HG02678 (cell line): ENCODE measurements around the gene ENTPD8.
A peak's percentile ranks its signal among the peaks of the same experiment; 100 is the strongest.

Source experiments
- ATAC-seq: cut with Tn5 transposase; IDR thresholded peaks from one replicate; pipeline ENCODE4 v1.9.1; 2021; ENCODE audit warnings: mild to moderate bottlenecking, moderate library complexity; ENCODE audit not compliant: unreplicated experiment

Gene ENTPD8

DNA sequence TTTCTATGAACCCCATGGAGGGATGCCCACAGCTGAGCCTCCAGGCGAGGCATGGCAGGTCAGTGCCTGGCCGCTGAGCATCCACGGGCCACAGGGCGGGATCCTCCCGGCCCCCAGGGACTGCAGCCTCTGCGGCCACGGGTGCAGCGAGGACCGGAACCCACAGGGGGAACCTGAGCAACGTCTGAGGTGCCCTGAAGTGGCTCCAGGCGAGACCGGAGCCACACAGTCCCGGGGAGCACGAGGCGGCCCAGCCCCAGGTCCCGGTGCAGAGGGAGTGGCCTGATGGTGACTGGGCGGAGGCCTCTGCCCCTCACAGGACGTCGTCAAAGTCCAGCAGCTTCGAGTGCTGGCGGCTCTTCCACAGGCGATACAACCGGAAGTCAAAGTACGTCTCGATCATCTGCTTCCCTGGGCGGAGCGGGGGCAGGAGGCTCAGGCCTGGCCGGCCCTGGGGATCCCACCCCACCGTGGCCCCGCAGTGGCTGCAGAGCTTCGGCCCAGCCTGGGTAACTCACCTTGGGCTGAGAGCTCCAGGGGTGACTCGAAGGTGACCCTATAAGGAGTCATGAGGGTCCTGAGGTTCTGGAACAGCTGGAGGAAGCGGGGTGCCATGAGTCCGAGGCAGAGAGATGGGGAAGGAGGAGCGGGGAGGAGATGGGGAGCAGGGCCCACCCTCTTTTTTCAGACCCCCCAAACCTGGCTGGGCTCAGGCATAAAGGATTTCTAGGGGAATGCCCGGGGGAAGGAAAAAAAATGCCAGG lies 8.1 kb upstream of the ENTPD8 start:
- no peak for ATAC-seq

DNA sequence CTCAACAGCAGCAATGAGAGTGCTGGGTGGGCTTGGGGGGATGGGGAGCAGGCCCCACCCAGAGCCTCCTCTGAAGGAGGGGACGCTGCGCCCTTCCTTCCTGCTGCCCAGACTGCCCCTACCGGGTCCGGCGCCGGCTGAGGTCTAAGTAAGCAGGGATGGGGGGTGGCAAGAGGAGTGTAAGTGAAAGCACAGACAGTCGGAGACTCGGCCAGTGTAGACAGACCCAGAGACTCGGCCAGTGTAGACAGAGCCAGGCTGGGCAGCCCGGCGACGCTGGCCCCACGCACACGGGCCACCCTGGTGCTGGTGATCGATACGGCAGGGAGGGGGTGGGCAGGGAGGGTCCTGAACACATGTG lies 7.4 kb upstream of the ENTPD8 start:
- ATAC-seq = no peak

DNA sequence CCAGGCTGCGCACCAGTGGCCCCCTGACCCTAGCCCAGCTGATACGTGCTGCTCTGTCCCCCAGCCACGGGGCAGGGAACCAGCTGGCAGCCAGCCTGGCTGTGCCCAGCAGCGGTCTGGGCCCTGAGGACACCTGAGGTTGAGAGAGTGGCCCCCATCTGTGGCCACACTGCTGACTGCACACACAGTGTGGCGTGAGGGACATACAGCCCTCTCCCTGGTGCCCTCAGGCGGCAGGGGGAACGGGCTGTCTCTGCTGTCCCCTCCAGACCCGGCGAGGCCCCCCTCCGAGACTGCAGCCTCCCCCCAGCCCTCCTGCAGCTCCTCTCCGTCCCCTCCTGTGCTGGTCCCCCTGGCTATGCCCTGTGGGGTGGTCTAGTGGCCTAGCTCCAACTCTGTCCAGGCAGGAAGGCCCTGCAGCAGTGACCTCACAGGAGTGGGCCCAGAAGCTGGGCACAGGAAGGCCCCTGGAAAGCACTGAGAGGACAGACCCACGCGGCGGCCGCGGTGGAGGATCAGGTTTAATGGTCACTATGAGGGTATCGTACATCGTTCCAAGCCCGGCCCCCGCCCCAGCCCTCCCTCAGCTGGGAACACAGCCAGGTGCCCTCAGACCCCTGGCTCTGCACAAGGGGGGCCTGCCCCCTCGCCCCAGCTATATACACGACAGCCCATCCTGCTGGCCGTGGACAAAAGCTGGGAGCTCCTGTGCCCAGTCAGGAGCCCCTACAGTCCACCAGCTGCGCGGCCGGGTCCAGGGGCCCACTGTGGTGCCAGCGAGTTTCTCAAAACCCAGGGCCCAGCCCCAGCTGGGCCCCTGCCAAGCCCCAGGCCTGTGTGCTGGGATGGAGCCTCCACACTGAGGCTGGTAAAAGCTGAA lies 6.8 kb upstream of the ENTPD8 start:
- no peak for ATAC-seq

DNA sequence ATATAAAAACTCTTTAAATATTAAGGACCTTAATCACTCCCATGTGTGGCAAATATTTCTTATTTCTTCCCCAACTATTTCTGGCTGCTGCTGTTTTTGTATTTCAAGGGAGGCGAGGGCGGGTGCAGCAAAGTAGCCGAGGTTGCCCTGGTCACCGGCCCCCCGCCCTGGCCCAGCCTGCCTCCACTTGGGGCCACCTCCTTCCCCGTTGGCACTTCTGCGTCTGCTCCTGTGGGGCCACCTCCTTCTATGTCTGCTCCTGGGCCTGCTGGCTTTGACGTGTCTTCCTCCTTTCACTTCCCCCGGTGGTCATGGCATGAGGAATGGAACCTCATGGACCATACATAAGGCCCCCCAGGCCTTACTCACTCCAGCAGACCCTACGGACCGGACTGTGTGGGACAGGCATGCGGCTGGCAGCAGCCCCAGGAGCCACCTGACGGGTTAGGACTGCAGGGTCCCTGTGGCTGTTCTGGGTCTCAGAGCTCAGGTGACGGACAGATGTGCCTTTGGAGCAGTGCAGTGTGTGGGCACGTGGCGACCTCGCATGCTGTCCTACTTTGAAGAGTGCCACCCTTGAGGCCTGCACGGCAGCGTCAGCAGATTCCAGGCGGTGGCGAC lies 5.8 kb upstream of the ENTPD8 start:
- no peak for ATAC-seq

DNA sequence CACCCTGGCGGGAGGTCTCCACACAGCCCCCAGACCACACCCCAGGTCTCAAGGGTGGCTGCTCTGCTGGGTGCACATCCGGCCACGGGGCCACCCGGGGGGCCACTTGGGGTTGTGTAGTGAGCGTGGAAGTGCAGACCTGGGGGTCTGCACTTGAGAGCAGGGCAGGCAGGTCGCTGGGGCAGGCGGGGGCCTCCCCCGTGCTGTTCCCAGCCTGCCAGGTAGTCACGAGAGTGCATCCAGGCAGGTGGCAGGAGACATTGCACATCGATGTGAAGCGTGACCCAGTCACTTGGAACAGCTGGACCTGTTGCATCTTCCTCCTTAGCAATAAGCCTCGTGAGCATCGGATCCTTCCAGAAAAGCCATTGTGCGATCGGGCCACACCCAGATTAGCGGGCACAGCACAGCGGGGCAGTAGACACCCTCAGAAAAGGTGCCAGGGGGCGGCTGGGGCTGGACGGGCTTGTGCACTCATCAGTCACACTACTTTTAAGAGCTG lies 4.8 kb upstream of the ENTPD8 start:
- no peak for ATAC-seq

DNA sequence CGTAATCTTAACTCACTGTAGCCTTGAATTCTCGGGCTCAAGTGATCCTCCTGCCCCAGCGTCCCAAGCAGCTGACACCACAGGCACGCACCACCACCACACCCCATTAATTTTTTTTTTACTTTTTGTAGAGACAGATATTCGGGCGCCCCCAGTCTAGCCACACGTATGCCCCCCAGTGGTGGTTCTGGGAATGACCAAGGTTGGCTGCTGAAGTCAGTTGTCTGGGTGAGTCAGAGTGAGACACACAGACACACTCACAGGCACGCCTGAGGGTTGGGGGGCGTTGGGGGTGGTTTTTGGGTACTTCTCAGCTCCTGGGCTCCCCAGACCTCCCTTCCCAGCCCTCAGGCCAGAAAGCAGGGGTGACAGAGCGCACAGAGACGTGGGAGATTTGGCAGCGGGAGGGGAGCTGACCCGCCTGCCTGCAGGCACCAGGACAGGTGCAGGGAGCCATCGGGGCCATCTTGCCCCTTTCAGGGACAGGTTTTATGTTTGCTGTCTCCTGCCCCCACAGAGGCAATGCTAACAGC lies 4.2 kb upstream of the ENTPD8 start:
- peak; percentile 51 for ATAC-seq

DNA sequence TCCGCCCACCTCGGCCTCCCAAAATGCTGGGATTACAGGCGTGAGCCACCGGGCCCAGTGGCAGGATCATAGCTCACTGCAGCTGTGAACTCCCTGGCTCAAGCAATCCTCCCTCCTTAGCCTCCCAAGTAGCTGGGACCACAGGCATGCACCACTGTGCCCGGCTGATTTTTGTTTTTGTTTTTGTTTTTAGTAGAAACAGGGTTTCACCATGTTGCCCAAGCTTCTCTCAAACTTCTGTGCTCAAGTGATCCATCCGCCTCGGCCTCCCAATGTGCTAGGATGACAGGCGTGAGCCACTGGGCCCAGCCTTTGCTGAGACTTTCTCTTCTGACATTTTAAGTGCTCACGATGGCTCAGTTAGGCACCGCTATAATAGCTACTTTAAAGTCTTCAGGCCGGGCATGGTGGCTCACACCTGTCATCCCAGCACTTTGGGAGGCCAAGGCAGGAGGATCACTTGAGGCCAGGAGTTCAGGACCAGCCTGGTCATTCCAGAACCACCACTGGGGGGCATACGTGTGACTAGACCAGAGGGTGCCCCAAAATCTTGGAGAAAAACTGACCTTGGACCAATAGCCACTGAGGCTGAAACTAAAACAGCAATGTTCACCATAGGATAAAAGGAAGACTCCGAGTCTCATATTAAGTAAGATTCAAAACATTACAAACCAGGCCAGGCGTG lies 3.1 kb upstream of the ENTPD8 start:
- ATAC-seq = no peak

DNA sequence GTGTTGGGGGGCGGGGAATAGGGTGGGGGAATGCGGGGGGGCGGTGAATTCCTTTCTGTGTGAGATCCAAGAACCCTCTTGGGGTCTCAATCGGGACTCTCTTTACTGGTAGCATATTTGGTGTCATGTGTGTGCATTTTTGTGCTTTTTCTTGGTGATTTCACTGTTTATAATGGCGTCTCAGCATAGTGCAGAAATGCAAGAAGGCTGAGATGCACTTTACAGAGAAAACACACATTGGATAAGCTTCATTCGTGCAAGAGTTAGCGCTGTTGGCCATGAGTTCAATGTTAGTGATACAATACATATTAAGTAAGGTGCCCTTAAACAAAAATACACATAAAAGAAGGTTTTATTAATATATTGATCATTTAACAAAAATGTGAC lies 771 bp upstream of the ENTPD8 start:
- no peak for ATAC-seq

DNA sequence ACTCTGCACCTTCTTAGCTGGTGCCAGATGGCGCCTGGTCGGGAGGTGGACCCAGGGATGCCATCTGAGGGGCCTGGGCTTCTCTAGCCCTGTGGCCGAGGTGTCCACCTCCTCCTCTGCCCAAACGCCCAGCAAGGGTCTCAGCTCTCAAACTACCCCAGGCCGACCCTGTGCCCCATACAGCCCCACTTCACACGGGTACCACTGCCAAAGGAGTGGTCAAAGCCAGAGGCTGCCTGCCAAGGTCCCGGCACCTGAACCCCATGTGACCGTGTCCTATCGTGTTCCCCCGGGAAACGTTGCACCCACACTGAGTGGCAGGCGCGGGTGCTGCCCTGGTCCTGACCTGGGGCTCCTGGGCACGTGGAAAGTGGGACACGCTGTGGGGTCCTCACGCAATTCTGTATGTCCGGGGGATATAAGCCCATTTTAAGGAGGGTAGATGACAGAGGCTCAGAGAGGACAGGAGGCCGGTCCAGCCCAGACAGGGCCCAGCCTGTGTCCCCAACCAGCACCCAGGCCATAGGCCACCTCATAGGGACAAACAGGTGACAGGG lies 1.9 kb downstream of the ENTPD8 start:
- no peak for ATAC-seq

DNA sequence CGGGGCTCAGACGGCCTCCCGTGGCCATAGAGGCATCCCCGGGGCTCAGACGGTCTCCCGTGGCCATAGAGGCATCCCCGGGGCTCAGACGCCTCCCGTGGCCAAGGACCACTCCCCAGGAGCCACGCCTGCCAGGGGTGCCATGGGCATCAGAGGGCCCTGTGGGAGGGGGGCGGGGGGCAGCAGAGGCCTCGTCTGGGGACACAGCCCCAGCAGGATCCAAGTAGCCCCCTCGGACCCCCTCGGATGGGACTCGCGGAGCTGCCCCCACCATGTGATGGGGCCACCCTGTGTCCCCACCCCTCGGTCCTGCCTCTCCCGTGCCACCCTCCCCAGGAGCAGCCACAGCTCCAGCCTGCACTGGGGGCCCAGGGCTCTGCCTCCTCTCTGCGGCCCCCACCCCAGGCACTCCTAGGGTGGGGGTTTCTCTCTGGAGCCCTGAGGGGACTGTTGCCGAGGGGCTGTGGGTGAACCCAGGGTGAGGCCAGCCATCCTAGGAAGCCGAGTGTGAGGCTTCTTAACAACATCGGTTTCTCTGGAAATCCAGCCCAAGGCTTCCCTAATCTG lies 2.5 kb downstream of the ENTPD8 start:
- no peak for ATAC-seq

DNA sequence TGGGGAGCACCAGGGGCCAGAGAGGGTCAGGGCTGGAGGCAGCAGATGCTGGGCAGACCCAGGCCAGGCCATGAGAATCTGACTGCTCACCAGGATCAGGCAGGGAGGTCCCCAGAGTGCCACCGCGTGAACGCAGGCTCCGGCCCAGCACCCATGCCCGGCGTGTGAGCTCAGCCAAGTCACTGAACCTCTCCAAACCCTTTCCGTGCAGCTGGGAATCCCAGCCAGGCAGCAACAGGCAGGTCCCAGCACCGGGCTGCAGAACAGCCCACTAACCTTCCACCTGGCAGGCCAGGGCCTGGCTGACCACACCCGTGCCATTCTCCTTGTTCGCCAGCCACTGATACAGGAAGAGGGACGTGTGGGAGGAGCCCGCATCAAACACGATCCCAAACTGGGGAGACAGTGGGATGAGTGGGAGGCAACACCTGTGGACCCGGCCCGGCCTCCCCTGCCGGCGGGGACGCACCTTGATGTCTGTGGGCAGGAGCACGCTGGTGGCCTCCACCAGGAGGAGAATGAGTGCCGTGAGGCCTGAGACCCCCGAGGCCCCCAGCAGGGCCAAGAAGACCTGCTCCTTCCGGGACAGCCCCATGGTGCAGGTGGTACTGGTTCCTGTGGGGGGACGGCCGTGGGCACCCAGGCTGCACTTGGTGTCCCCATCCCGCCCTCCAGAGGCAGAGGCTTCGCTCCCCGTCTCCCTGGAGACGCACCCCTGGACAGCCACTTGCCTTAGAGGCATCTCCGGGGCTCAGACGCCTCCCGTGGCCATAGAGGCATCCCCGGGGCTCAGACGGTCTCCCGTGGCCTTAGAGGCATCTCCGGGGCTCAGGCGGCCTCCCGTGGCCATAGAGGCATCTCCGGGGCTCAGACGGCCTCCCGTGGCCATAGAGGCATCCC lies 3.2 kb downstream of the ENTPD8 start:
- ATAC-seq = no peak

DNA sequence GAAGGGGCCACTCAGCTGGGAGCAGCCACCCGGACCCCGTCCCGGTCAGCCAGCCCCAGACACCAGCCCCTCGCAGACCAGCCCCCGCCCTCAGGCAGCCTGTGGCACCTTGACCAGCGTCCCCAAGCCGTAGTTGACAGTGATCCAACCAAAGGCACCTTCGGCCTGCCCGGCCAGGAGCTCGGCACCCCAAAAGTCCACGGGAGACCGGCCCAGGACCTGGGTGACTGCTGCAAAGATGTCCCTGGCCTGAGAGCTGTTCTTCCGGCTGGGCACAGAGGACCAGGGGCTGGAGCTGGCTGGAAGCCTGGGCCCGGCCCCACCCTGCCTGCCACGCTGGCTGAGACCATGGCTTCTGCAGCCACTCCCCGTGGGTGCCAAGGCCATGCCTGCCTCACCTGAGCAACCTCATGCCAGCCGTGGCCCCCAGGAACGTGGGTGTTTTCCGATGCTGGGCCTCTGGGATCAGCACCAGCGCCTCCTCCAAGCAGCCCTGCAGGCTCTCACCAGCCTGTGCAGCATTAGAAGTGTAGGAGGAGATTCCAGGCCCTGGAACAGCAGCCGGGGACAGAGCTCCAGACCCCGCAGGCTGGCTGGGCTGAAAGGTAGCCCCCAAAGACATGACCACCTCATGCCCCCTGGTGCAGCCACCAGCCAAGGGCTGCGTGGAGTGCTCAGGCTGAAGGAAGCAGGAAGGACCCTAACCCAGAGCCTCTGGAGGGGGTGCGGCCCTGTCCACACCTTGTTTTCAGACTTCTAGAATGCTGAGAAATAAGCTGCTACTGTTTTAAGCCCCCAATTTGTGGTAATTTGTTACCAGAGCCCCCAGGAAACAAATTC lies 4.2 kb downstream of the ENTPD8 start:
- no peak for ATAC-seq

DNA sequence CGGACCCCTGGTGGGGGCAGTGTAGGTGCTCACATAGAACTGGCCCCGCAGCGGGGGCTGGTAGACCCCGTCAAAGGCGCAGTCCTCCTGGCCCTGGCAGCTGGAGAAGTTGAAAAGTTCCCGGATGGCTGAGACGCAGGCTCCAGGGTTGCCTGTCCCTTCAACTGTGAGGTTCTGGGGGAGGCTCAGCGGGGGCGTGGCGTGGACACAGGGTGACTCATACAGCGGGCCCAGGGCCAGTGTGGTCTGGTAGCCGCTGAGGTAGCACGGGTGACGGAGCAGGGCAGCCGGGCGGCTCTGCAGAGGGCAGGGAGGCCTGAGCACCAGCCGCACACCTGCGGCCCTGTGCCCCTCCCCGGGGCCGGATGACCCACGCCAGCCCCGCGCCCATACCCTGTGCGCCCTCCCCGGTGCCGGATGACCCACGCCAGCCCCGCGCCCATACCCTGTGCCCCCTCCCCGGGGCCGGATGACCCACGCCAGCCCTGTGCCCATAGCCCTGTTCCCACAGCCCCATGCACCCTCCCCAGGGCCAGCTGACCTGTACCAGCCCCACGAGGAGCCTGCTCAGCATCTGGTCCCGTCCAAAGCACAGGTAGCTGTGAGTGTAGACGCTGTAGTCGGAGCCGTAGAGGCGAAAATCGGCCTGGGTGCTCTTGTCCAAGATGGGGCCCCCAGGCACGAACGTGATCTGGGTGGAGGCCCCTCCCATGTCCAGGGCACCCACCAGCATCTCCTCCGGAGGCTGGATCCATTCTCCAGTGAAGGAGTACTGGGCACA lies 5.0 kb downstream of the ENTPD8 start:
- no peak for ATAC-seq

DNA sequence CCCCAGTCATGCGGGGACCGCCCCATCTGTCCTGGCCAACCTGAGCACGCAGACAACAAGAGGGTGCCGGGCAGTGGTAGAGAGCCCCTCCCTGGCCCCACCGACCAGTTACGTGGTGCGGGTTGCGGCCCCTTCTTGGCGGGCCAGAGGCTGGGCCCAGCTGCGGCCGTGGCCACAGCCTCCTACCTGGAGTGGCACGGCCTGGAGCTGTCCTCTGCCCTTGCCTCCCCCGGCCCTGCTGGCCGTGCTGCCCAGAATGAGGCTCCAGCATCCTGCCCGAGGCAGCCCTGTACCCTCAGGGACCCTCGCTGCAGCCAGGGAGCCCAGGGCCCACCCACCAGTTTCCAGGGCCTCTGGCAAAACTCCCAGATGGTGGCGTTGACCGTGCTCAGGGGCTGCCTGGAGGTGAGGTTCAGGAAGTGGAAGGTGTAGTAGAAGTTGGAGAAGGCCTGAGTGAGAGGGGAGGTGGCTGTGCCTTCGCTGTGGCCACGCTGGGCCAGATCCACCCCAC lies 5.7 kb downstream of the ENTPD8 start:
- ATAC-seq = no peak

DNA sequence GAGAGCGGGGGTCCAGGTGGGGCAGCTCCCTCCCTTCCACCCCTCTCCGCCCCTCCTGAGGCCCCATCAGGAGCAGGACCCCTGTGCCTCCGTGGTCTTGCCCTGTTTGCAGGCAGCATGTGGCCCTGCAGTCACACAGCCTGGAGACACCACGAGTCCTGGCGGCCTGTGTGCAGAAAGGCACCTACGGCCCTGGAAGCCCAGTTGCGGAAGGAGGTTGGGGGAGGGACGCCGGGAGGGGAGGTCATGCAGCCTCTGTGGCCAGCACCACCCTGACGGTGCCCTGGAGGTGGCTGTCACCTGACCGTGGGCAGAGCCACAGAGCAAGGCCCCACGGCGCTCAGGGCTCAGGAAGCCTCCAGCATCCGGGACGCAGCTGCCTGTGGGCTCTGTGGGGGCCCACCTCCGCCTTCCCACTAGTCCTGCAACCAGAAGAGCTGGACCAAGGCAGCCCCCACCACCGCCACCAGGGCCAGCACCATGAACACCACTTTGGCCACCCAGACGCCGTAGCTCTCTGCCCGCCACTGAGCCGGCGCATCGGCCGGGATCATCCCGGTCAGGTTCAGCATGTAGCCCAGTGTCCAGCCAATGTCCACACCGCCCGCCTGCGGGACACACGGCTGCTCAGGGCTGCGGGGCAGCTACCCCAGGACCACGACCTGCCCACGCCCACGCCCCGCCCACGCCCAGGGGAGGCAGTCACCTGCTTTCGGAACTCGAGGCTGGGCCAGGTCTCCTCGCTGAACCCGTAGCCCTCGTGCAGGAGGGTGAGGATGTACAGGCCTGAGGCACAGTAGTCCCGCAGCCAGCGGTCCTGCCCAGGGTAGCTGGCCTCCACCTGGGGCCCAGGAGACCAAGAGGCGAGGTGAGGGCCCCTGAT lies 6.4 kb downstream of the ENTPD8 start:
- no peak for ATAC-seq

DNA sequence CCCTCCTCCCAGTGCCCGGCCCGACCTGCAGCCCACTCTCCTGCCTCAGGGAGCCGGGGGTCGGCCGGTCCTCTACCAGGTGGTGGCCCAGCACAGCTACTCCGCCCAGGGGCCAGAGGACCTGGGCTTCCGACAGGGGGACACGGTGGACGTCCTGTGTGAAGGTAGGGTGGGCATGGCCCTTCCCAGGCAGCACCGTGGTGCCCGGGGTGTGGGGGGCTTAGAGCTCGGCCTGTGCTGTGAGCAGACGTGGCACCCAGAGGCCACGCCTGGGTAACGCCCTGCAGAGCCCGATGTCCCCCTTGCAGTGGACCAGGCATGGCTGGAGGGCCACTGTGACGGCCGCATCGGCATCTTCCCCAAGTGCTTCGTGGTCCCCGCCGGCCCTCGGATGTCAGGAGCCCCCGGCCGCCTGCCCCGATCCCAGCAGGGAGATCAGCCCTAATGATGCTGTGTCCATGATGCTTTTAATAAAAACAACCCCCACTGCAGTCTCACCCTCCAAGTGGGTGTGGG lies 7.2 kb downstream of the ENTPD8 start:
- ATAC-seq = no peak
